ENCODE measurements around the gene OTUD1. TPM values are rescaled to one million over a fixed set of nuclear protein-coding genes. Genes with fewer than 3 reads are reported as not detected.

OTUD1 gene
- total RNA-seq, 2 experiments from 2014 or later: 4.5 to 6.8 TPM

DNA sequence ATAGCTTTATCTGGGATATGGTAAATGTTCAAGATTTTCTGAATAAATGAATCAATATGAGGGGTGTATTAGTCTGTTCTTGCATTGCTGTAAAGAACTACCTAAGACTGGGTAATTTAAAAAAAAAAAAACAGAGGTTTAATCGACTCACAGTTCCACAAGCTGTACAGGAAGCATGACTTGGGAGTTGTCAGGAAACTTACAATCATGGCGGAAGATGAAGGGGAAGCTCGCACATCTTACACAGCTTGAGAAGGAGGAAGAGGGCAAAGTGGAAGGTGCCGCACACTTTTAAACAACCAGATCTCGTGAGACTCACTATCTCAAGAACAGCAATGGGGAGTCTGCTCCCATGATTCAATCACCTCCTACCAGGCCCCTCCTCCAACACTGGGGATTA is 32.5 kb upstream of the OTUD1 start:
- no peak overlapping the region for H3K4me3 ChIP-seq (ENCODE audit: low read depth, low read length, poor library complexity, severe bottlenecking)
- H3K9me3 ChIP-seq (ENCODE audit: low read length): no peaks in the 10 kb centered on the region
- H3K4me2 ChIP-seq (ENCODE audit: low read length): no peak overlapping the region
- H3K4me1 ChIP-seq (ENCODE audit: insufficient read depth, low read length, poor library complexity, severe bottlenecking): no peaks in the 10 kb centered on the region
- no peaks in the 10 kb centered on the region for H3K36me3 ChIP-seq (ENCODE audit: insufficient read depth, low read length)
- no peaks in the 10 kb centered on the region for H3K9me2 ChIP-seq (ENCODE audit: insufficient read depth, low read length)
- H4K20me1 ChIP-seq (ENCODE audit: insufficient read depth, low read length): no peaks in the 10 kb centered on the region
- ChIA-PET POLR2A (interaction anchor here (1.7 kb wide), 1 partner anchor 14 kb away, joined by 5 read pairs; no protein-coding TSS in a partner anchor), CTCF (ENCODE audit: unreplicated experiment) (no interaction called here)
- no peaks in the 10 kb centered on the region for H3K79me2 ChIP-seq (ENCODE audit: insufficient read depth, low read depth, low read length)
- intact Hi-C loops (cut with micrococcal nuclease; ENCODE audit: unreplicated experiment): no loop called here
- no peak overlapping the region for H3K27ac ChIP-seq (ENCODE audit: low read depth, low read length, poor library complexity, severe bottlenecking)
- no peak for DNase-seq (ENCODE audit: low spot score)
- no TSS peak for BruUV-seq (replicated peaks)
- H2AFZ ChIP-seq (ENCODE audit: low read length): no peak overlapping the region
- no peak for TF ChIP-seq EZH2phosphoT487 (IDR thresholded peaks at IDR 0.05; ENCODE audit: borderline replicate concordance, low read depth, low read length)
- TF ChIP-seq, protein P1, sequence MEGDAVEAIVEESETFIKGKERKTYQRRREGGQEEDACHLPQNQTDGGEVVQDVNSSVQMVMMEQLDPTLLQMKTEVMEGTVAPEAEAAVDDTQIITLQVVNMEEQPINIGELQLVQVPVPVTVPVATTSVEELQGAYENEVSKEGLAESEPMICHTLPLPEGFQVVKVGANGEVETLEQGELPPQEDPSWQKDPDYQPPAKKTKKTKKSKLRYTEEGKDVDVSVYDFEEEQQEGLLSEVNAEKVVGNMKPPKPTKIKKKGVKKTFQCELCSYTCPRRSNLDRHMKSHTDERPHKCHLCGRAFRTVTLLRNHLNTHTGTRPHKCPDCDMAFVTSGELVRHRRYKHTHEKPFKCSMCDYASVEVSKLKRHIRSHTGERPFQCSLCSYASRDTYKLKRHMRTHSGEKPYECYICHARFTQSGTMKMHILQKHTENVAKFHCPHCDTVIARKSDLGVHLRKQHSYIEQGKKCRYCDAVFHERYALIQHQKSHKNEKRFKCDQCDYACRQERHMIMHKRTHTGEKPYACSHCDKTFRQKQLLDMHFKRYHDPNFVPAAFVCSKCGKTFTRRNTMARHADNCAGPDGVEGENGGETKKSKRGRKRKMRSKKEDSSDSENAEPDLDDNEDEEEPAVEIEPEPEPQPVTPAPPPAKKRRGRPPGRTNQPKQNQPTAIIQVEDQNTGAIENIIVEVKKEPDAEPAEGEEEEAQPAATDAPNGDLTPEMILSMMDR (conservative IDR thresholded peaks at IDR 0.05; ENCODE audit: low read length): no peak

DNA sequence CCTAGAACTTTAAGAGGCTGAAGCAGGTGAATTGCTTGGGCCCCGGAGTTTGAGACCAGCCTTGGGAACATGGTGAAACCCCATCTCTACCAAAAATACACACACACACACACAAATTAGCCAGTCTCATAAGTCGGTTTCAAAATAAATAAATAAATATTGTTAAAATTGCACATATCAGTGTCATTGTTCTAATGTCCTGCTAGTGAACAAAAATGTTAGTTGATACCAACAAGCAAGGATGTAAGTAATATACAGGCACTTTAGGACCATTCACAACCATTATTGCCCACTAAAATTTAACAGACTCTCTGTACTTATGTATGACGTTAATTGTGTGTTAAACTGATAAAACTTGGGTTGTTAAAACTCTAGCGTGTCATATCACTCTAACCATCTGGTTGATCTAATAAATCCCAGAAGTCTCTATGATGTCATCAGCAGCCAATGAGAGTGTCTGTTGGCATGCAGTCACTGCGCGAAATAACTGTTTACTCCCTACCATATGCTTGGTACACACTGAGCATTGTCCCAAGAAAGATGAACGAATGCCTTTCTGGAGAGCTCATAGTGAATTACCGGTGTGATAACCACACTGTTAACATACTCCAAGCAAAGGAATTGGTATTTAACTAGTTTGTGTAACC is 30.4 kb upstream of the OTUD1 start:
- Histone ChIP-seq H3K4me3 (ENCODE audit: low read depth, low read length, poor library complexity, severe bottlenecking) (no peak overlapping the region), H3K9me2 (ENCODE audit: insufficient read depth, low read length) (no peaks in the 10 kb centered on the region), H4K20me1 (ENCODE audit: insufficient read depth, low read length) (no peaks in the 10 kb centered on the region), H2AFZ (ENCODE audit: low read length) (no peak overlapping the region), H3K36me3 (ENCODE audit: insufficient read depth, low read length) (no peaks in the 10 kb centered on the region), H3K4me2 (ENCODE audit: low read length) (no peak overlapping the region), H3K79me2 (ENCODE audit: insufficient read depth, low read depth, low read length) (no peaks in the 10 kb centered on the region), H3K27ac (ENCODE audit: low read depth, low read length, poor library complexity, severe bottlenecking) (no peak overlapping the region), H3K9me3 (ENCODE audit: low read length) (no peaks in the 10 kb centered on the region), H3K4me1 (ENCODE audit: insufficient read depth, low read length, poor library complexity, severe bottlenecking) (peaks cover 1% of the 10 kb centered on the region)
- intact Hi-C loops (cut with micrococcal nuclease; ENCODE audit: unreplicated experiment): no loop called here
- DNase-seq (ENCODE audit: low spot score): no peak
- TF ChIP-seq, protein P1 (conservative IDR thresholded peaks at IDR 0.05; ENCODE audit: low read length): no peak
- TF ChIP-seq EZH2phosphoT487 (IDR thresholded peaks at IDR 0.05; ENCODE audit: borderline replicate concordance, low read depth, low read length): no peak
- BruUV-seq (replicated peaks): no TSS peak
- POLR2A ChIA-PET: no interaction called here
- CTCF ChIA-PET (ENCODE audit: unreplicated experiment): no interaction called here

DNA sequence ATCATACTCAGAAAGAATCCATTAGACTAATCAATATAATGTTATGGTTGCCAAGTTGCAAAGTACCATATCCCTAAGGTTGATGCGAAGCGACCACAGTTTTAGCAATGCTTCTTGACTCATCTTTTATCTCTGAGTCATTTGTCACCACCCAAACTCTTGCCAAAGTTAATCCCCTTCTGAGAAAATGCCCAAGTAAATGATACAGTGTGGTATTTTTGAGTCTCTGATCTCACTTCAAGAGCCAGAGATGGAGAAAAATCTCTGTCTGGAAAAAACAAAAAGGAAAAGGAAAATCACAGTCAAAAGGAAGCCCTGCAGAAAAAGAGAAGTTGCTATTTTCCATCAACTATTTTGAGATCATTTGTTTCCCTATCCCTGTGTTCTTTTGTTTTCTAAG is 26.7 kb upstream of the OTUD1 start:
- H3K9me3 ChIP-seq (ENCODE audit: low read length): no peaks in the 10 kb centered on the region
- H3K36me3 ChIP-seq (ENCODE audit: insufficient read depth, low read length): no peaks in the 10 kb centered on the region
- ChIA-PET CTCF (ENCODE audit: unreplicated experiment) (no interaction called here), POLR2A (no interaction called here)
- BruUV-seq (replicated peaks): no TSS peak
- no peaks in the 10 kb centered on the region for H4K20me1 ChIP-seq (ENCODE audit: insufficient read depth, low read length)
- H3K4me3 ChIP-seq (ENCODE audit: low read depth, low read length, poor library complexity, severe bottlenecking): no peak overlapping the region
- TF ChIP-seq, protein P1 (conservative IDR thresholded peaks at IDR 0.05; ENCODE audit: low read length): no peak
- TF ChIP-seq EZH2phosphoT487 (IDR thresholded peaks at IDR 0.05; ENCODE audit: borderline replicate concordance, low read depth, low read length): no peak
- no peaks in the 10 kb centered on the region for H3K9me2 ChIP-seq (ENCODE audit: insufficient read depth, low read length)
- no peak overlapping the region for H2AFZ ChIP-seq (ENCODE audit: low read length)
- no peak overlapping the region for H3K27ac ChIP-seq (ENCODE audit: low read depth, low read length, poor library complexity, severe bottlenecking)
- intact Hi-C loops (cut with micrococcal nuclease; ENCODE audit: unreplicated experiment): loop anchor here (10.0 kb wide), 1 partner anchor 97 kb away; no protein-coding TSS in a partner anchor
- no peak overlapping the region for H3K4me2 ChIP-seq (ENCODE audit: low read length)
- H3K79me2 ChIP-seq (ENCODE audit: insufficient read depth, low read depth, low read length): no peaks in the 10 kb centered on the region
- no peak for DNase-seq (ENCODE audit: low spot score)
- peaks cover 9% of the 10 kb centered on the region for H3K4me1 ChIP-seq (ENCODE audit: insufficient read depth, low read length, poor library complexity, severe bottlenecking)
